NCI-H748 (cell line): ENCODE data around the gene ASL.
"Not testable (repeated sequence)": the region's sequence is repeated elsewhere in the genome, so short reads cannot be mapped to it uniquely, and the experiment has no call there.

Experiments used
- DNase-seq: peaks from one replicate; lab custom pipeline; 2025; ENCODE audit not compliant: unreplicated experiment; lab: John Stamatoyannopoulos, UW

The ASL gene

DNA sequence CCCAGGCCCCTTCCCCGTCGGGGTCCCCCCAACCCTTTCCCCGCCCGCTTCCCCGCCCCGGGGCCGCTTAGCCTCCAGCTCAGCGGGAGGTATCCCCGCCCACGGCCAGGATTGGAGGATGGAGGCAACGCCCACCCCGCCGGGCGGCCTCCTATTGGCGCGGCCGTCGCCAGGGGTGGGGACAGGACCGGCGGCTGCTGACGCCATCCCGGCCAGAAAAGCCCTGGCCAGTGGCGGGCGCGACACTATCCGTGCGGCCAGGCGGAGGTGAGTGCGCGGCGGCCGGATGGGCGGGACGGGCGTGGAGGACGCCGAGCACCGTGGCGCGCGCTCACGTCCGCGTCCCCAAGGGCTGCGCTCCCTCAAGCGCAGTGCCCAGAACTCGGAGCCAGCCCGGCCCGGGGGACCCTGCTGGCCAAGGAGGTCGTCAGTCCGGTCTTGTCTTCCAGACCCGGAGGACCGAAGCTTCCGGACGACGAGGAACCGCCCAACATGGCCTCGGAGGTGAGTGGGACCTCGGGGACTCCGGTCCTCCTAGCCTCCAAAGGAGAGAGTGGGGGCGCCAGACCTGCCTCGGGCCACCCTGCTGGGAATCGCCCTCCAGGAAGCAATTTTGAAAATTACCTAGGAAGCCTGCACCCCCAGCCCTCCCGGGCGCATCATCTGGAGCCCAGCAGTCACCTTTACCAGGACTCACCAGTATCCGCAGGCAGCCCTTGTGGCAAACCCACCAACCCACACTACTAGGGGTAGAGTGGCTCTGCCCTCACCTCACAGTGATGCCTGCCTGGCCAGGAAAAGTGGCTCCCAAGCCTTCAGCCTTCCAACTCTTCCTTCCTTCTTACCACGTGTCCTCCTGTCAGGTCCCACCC lies at the start of gene ASL:
ASL (plus strand) TSS at position 230 of the 872 bp plus-strand sequence; CDS start at position 493, 263 bp downstream.
- DNase-seq = peak; percentile 96

DNA sequence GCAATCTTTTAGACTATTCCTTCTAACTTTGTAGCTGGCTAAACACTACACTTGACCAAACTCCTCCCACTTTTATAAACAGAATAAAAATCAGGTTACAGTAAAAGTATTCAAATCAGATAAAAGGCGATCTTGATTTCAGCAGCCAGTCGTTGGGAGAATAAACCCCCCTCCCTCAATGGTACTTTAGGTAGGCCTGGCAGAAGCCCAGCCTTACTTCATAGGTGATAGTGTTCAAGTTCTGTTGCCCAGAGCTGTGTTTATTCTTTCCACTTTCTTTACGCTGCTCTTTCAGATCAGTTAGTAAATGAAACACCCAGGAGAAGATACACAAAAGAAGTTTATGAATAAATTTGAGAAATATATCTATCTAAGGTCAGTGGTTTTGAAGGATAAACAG lies 47.3 kb upstream of the ASL start:
- DNase-seq = not testable (repeated sequence)

DNA sequence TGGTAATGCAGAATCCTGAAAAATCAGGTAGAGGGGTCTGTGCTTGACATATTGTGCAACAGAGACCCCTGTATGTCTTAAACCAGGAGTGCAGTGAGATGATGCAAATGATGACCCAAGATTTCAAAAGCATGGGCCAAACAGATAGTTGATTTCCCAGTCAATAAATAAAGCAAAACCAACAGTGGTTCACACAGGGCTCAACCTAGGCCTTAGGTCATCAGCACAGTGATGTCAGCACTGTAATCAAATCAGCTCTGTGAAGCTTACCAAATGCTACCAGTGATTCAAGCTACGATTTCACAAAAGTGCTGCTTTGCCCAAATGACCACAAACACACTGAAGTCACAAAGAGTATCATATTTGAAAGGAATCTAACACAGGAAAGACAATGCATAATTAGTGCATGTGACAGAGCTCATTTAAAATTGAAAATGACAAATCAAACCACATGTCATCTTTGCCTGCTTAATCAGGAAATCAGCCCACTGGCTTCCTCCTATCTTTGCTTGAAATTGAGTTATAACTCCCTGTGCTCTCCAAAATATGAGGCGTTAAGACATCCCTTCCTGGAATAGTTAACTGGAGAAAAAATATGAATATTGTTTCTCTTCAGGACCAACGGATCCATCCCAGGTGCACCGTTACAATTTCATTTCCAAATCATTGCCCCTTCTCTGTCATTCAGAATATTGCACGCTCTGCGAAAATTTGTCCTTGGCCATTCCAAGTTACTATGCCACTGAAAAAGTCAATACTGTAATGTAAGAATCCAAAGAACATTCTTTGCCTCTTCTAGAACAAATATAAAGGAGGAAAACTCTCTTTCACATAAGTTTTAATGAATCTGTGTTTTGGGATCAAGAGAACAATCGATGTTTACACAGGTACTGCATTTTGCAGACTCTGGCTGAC lies 41.9 kb upstream of the ASL start:
- no peak for DNase-seq

DNA sequence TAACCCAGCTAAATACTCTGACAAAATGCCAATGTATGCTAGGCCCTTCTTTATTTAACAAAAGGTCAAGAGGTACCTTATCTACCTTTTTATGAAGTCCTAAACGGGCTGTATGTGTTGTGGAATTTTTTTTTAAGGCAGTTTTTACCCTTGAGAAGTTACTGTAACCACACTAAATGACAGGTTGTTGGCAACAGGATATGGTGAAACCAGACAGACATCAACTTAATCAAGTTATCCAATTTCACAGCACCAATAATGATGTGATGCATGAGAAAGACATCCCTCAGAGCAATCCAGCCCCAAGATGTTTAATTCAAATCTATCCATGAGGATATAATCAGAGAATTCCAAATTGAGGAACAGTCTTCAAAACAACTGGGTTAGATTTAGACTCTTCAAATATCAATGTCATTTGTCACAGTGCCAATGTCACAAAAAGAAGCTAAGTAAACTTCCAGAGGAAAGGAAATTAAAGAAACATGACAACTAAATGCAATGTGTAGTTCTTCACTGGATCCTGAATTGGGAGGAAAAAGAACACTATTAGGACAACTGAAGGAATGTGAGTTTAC lies 41.1 kb upstream of the ASL start:
- not testable (repeated sequence) for DNase-seq

DNA sequence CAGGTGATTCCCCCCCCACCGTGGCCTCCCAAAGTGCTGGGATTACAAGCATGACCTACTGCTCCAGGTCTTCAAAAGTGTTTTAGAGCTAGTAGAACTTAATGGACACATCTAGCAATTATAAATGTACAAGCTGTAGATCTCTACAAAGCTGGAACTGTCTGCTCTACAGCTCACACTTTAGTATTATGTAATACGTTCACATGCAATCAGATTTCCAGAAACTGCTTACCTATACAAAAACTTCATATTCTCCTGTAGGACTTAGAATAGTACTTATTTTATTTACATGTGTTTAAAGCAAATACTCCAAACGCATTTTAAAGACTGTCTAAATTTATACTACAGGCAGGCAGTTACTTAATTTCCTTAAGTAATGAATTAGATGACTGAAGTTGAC lies 39.2 kb upstream of the ASL start:
- DNase-seq = no peak

DNA sequence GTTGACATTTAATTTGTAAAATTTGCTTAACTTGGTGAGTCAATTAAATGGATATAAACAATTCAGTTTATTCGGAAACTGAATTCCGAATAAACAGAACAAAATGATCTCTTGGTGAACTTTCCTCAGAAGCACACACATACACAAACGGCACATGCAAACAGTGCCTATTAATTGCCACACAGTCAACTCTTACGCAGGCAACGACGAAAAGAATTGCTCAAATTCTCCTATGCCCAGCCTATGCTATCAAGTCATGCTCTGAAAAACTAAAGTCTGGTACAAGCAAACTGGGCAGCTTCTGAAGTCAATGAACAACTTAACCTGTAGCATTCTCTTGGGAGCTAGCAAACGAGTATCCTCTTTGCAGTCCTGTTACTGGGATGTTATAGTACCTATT lies 38.8 kb upstream of the ASL start:
- no peak for DNase-seq

DNA sequence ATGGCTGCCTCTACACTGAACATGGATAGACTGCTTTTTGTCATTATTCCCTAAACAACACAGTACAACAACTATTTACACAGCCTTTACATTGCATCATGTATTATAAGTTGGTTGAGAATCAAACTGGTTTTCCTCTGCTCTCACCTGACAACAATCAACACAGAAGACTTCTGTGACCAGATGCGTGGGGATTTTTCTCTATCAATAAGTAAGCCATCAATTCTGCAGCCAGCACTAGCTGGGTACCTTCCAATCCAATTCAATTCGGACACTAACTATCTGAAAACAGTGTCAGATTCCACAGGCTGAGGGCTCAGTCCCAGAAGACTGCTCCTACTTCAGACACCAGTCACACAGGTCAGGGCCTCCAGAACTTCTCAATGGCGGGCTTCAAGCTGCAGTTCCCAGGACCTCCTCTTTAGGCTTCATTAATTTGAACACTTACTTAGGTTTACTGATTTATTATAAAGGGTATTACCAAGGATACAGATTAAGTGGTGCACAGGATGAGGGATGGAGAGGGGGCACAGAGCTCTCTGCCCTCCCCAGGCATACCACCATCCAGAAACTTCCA lies 36.4 kb upstream of the ASL start:
- DNase-seq = no peak

DNA sequence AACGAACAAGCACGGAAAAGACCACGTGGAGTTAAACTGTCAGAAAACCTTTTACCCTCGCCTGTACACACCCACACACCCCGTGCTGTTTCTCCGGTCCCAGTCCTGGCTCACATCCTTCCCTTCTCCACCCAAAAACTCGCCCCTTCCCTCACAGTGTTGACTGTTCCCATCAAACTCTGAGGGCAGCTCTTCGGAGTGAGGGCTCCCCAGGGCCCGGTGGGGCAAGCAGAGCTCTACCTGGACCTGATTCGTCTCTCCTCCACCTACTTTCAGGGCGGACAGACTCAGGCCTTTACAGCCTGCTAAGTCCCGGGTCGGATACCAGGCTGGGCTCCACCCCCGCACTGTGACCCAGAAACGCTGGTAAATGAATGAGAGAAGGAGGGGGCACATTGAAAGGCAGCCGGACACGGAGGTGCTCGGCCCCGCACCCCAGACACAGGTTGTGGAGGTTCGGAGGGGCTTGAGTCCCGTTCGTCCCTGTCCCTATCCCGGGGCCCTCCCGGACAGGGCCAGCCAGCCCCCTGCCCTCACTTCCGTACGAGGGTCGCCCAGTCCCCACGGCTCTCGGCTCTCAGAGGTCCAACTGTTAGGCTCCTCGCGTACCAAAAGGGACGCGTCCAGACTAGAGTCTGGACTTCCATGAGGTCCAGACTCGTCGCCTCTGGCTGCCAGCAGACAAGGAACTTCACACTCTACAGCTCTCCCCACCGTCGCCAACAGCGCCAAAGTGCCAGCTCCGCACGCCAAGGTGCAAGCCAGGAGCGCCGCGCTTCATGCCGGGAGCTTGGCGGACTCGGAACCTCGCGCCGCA lies 31.7 kb upstream of the ASL start:
- DNase-seq = no peak

DNA sequence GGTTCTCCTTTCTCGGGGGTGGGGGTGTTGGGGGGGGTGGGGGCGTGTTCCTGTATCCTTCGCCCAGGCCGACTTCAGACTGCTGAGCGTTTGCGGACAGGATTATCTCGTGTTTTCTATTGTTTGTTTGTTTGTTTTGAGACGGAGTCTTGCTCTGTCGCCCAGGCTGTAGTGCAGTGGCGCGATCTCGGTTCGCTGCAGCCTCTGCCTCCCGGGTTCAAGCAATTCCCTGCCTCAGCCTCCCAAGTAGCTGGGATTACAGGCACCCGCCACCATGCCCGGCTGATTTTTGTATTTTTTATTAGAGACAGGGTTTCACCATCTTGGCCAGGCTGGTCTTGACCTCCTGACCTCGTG lies 31.1 kb upstream of the ASL start:
- DNase-seq = not testable (repeated sequence)

DNA sequence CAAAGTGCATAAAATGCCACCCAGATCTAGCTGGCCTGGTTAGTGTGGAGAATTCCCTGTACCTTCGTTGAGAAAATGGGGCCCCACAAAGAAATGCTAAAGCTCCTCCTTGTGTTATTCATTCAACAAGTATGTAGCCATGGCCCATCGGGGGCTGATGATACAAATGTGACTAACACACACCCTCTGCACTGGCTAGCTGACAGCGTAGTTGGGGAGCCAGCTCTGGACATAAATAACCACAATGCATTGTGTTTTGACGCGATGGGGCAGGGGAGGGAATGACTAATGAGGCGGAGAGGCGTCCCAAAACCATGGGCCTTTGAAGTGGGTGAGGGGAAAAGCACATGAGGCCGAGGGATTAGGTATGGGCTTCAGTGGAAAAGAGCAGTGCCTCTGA lies 28.2 kb upstream of the ASL start:
- DNase-seq = no peak

DNA sequence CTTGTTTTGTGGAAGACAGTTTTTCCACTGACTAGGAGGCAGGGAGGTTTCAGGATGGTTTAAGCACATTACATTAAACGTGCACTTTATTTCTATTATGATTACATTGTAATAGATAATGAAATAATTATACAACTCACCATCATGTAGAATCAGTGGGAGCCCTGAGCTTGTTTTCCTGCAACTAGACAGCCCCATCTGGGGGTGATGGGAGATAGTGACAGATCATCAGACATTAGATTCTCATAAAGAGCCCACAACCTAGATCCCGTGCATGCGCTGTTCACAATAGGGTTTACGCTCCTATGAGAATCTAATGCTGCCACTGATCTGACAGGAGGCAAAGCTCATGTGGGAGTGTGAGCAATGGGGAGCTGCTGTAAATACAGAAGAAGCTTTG lies 25.7 kb upstream of the ASL start:
- not testable (repeated sequence) for DNase-seq

DNA sequence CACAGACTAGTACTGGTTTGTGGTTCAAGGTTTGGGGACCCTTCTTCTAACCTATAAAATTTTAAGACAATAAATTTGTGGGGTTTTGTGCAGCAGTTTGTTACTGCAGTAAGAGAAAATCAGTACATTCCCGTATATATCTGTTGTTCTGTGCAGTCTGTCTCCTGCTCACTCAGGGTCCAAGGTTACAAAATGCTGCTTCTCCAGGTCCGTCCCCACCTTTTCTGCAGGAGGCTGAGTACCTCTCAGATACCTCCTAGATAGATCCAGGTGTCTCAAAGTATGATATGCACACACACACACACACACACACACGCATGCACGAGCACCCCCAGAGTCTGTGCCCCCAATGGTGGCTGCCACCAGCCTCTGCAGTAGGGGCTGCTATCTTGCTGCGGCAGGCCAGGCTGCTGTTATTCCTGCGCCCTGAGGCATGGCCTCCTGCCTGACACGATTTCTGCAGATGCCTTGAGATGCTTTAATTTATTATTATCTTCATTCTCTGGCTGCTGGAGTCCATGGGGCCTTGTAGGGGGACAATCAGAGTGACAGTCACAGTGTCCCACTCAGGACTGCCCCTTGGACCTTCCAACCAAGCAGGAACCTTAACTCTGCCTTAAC lies 25.2 kb upstream of the ASL start:
- DNase-seq = no peak

DNA sequence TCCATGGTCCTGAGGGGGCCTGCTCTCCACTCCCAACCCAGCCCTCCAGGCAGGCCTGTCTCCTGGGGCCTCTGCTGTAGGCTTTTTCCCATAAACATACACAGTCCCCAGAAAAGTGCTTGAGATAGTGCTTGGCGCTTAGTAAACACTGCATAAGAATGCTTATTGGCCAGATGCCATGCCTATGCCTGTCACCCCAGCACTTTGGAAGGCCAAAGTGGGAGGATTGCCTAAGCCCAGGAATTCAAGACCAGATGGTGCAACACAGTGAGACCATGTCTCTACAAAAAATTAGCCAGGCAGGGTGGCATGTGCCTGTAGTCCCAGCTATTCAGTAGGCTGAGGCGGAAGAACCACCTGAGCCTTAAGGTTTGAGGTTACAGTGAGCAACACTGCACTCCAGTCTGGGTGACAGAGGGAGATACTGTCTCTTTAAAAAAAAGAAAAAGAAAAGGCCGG lies 24.6 kb upstream of the ASL start:
- peak; percentile 24 for DNase-seq

DNA sequence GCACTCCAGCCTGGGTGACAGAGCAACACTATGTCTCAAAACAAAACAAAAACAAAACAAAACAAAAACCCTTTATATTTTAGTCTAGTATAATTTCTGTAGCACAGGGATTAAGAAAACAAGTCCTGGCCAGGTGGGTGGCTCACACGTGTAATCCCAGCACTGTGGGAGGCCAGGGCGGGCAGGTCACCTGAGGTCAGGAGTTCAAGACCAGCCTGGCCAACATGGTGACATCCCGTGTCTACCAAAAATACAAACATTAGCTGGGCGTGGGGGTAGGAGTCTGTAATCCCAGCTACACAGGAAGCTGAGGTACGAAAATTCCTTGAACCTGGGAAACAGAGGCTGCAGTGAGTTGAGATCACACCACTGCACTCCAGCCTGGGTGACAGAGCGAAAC lies 23.2 kb upstream of the ASL start:
- no peak for DNase-seq

DNA sequence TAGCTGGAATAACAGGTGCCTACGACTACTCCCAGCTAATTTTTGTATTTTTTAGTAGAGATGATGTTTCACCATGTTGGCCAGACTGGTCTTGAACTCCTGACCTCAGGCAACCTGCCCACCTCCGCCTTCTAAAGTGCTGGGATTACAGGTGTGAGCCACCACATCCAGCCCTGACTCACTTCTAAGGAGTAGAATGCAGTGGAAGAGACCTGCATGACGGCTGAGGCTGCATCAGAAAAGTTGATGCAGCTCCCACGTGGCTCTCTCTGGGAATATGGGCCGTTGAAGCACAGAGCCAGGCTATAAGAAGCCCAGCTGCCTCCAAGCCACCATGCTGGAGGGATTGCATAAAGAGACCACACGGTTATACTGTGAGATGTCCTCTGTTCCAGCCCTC lies 21.6 kb upstream of the ASL start:
- DNase-seq = no peak

DNA sequence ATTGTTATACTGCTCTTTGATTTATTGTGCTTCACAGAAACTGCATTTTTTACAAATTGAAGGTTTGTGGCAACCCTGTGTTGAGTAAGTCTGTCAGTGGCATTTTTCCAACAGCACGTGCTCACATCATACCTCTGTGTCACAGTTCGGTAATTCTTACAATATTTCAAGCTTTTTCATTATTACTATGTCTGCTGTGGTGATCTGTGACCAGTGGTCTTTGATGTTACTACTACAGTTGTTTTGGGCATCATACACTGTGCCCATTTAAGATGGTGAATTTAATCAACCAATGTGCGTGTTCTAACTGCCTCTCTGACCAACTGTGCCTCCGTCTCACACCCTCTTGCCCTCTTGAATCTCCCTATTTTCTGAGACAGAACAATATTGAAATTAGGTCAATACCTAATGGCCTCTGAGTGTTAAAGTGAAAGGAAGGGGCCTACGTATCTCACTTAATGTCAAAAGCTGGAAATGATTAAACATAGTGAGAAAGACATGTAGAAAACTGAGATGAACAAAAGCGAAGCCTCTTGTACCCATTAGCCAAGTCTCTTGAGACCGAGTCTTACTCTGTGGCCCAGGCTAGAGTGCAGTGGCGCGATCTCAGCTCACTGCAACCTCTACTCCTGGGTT lies 20.2 kb upstream of the ASL start:
- no peak for DNase-seq

DNA sequence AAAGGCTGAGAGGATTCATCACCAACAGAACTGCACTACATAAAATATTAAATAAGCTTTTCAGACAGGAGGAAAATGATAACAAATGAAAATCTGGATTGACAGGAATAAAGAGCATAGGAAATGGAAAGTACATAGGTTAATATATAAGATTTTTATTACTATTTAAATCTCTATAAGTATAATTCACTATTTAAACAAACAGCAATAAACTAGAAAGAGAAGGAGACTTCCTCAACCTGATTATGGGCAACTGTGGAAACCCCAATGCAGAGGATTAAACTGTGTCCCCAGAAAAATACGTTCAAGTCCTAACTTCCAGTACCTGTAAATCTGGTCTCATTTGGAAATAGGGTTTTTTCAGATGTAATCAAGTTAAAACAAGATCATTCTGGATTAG lies 14.8 kb upstream of the ASL start:
- DNase-seq = no peak

DNA sequence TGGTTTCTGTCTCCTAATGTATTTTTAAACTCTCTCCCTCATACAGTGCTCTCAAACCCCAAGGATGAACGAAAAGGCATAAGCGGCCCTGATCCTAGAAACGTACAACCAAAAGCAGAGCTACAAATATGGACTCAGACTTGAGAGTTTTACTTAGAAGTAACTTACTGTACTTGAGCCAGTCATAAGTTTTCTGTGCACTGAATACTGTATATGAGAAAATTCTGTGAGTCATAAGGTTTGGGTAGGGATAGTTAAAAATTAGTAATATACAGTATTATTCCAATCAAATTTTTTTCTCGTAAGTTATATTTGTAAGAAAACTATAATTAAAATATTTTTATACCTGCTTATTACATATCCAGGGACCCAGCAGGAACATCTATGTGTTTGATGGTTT lies 5.9 kb upstream of the ASL start:
- no peak for DNase-seq

DNA sequence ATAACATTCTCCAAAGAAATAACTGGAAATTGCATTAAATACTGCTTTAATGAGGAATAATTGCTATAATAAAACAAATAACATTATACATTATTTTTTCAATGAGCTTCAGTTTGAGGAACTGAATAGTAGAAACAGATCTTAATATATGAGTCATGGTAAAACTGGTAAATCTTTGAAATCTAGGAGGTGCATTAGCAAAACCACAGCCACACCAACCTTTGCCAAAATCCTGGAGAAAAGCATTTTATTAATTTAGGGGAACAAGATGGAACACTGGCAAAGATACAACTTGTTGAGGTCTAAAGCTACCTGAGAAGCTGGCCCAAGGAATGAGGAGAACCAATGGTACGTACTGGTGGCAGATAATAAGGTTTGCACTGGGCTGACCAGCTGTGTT lies 5.4 kb upstream of the ASL start:
- DNase-seq = no peak

DNA sequence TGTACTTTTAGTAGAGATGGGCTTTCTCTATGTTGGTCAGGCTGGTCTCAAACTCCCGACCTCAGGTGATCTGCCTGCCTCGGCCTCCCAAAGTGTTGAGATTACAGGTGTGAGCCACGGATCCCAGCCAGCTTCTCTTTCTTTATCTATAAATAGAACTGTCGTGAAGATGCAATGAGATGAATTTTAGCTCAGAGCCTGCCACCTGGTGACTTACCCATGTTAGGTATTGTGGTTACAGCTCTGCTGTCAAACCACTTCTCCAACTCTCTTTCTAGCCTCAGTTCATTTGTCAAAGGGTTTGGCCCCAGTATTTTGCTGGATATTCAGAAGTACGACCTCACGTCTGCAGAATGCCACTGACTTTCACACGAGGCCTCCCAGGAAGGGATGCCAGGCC lies 3.4 kb upstream of the ASL start:
- DNase-seq = not testable (repeated sequence)
